ENCODE results near the gene FARS2.
"Not testable (repeated sequence)": the region's sequence is repeated elsewhere in the genome, so short reads cannot be mapped to it uniquely, and the experiment has no call there.

Gene FARS2

DNA sequence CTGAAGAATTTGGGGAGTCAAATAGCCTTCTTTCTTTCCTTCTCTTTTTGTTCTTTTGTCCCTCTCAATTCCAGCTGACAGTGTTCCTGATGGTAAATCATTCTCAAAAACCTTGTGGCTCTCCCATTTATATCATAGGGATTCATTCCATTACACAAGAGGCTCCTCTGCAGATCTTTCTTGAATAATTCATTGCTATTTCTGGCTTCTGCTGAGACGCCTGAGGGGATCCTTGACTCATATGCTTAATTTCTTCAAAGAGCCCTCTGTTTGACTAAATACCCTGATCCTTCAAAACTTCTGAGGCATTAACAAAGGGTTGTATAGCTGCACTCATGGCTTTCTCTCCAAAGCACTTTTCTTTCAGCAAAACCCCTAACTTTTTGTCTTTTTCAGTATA is 289.3 kb downstream of the FARS2 start:
- no peak for DNase-seq

DNA sequence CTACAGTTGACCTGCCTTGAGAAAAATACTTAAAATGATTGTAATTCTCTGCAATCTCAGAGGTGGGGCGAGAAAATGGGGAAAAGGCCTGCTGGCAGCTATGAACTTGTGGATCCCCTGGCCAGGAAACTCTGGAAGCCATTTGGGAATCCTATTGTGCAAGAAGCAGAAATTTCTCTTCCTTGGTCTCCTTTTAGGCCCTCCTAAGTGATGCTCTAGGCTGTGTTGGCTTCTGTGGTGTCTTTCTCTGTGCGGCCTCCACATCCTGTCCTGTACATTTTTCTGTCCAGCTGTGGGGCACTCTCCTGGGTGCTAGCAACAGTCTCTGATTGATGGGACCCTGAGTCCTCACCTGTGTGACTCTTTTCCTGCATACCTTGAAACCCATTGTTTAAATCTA is 290.9 kb downstream of the FARS2 start:
- DNase-seq, result no peak

DNA sequence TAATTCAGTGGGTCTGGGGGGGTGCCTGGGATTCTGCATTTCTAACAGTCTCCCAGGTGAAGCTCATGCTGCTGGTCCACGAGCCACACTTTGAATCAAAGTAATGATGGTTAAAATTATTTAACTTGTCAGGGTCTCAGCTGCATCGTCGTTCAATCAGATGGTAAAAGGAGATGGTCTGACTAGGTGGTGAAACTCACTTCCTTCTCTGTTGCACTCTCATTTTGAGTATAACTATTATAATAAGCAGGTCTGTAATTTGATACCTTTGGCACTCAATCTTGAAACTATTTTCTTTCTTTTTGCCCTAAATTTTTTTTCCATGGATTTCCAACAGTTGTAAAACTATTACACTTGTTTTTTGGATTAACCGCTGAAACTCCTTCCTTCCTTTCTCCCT is 292.5 kb downstream of the FARS2 start:
- no peak for DNase-seq

DNA sequence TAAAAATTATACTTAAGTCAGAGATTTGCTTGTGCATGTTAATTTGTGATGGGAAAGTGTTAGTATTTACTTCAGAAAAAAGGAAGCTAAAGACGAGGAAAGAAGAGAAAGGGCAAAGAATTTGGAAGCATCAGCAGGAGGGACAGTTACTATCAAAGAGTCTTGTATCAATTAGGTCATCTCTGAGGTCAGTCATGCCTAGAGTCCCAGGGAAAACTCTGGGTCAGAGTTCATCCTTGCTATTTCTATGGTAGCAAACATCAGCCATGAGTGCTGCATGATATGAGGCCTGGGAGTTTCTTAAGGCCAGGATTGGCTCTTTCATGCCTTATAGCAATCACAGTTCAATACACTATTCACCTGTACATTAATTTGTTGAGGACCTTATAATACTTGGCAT is 292.9 kb downstream of the FARS2 start:
- no peak for DNase-seq

DNA sequence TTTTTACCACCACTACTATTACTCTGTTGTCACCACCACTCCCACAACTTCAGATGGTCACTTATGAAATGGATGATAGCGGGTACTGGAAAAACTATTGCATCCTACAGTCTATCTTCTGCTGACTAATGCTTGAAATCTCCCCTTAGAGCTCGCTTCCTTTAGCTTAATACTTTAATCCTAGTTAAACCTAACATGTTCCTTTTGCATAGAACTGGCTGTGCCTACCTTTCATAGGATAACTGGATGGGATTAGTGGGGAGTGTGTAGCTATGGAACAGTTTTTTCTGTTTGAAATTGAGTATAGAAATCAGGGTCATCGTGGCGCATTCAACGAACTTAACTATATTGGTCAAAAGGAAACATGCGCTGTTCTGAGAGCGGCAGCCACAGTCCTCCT is 294.7 kb downstream of the FARS2 start:
- DNase-seq, result no peak

DNA sequence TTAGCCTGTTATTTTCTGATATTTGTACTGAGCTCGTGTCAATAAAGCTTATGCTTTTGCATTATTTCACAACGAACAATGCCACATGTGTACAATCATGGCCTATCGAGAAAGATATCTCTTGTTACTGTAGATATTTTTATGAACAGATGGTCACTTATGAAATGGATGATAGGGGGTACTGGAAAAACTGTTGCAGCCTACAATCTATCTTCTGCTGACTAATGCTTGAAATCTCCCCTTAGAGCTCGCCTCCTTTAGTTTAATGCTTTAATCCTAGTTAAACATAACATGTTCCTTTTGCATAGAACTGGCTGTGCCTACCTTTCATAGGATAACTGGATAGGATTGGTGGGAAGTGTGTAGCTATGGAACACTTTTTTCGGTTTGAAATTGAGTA is 296.2 kb downstream of the FARS2 start:
- no peak for DNase-seq

DNA sequence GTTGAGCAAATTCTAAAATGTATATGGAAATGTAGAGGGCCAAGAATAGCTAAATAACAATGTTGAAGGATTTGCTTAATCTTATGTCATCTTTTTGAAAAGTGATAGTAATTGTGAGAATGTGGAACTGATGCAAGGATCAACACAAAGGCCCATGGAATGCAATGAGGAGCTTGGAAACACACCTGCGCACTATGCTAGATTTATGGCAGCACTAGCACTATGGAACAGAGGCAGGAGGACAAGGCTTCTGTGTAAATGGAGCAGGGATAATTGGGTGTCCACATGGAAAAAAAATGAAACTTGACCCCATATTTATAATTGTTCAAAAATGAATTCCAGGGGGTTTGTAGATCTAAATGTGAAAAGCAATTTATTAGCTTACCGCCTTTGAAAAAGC is 298.3 kb downstream of the FARS2 start:
- no peak for DNase-seq

DNA sequence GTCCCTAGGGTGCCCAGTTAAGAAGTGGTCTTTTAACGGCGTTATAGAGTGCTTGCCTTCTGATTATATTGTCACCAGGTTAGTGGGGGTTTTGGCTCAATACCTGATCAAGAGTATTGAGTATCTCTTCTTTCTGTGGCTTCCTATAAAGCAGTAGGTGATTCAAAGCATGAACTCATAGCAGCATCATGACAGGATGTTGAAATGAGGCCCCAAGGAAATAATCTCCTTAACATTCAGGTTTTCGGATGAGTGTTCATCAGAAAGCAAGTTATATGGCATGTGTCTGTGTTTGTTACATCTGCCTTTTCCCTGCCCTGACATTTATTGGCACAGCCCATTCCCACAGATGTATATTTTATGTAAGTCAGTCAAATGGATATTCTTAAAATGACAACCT is 301.0 kb downstream of the FARS2 start:
- DNase-seq, result no peak

DNA sequence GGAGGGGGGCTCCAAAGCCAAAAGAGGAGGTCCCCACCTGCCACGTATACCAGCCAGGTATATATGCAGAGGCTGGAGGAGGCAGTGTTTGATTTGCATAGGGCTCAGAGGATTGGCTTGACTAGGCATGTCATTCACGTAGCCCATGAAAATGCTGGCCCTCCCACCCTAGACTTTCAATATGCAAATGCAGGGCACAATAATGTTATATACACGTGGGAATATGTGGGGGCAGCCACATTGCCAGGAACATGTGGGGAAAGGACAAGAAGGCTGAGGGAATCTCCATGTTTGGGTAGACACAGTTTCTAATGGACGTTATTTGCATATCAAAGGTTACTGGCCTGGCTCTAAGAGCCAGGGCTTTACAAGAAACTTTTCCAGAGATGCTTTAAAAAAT is 301.8 kb downstream of the FARS2 start:
- DNase-seq, result no peak

DNA sequence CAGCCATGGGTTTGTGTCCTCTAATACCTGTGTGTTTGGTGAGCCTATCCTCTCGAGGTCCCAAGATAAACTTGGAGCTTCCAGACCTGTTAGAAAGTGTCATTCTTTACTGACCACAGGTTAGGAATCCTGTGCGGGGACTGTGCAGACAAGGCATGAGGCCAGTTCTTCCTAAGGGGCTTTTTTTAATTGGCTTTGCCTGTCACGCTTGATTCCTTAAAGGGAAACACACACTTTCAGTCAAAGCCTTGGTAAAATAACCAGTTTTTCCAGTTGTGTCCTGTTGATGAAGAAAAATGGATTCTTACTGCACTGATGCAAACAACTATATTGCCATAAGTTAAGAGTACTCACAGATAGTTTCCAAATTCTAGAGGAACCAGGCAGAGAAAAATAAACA is 303.4 kb downstream of the FARS2 start:
- not testable (repeated sequence) for DNase-seq

DNA sequence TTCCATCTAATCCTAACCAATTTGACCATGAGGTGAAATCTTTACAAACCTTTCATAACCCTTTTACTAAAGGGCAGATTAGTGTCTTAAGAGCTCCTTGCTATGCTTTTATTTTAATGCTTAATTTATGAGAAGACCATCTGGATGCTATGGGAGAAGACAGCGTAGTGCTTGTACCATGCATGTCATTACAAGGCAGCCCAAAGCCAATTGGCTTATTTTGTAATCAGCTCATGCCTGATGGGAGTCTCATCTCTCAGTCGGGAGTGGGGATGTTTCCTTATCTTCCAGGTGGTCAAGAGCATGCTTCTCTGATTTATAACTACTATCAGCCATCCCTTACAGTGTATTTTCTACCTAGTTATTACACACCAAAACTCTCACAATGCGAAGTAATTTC is 304.7 kb downstream of the FARS2 start:
- DNase-seq, result no peak

DNA sequence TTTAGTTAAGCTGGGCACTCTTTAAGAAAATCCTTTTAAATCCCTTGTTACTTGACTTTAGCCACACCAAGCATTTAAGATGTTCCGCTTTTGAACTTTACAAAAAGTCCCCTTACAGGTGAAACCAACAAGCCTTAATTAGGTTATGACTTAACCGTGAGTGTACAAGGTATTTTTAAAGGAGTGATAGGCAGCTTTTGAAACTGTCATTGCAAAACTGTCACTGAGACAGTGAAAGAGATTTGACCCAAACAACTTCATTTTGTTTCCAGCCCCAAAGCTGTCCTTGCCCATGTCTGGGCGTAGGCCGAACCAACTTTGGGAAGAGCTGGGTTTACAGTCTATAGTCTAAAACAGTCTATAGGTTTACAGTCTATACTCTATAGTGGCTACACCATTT is 305.4 kb downstream of the FARS2 start:
- DNase-seq, result no peak

DNA sequence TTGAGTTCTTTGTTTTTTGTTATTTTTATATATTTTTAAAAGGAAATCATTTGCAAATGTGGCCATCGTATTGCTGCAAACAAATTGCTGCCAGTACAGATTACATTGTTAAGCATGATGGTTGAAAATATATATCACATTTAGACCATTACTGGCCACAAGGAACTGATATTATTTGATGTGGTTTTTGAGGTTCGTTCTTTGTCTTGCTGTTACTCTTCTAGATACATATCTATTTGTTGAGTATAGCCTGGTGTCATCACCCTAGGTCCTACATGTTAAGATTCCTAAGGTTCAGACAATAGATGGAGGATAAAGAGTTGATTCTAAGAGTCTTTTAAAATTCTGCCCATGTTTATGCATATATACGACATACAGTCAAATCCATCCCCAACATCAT is 306.0 kb downstream of the FARS2 start:
- DNase-seq, result no peak

DNA sequence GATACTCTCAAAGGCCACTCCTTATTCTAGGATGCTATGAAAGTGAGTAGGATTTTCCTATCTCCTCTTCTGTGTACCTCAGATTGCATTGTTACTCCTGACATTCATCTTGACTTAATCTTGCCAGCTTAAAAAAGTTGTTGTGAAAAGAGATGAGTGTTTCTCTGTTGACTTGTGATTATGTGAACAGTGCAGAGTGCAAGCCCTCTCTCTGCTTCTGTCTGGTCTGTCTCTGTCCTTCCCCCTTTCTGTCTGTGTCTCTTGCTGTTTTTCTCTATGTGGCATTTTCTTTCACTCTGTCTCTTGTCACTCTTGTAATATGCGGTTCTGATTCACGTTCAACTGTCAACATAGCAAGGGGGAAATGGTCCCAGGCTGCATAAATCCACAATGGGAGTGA is 306.6 kb downstream of the FARS2 start:
- DNase-seq, result no peak

DNA sequence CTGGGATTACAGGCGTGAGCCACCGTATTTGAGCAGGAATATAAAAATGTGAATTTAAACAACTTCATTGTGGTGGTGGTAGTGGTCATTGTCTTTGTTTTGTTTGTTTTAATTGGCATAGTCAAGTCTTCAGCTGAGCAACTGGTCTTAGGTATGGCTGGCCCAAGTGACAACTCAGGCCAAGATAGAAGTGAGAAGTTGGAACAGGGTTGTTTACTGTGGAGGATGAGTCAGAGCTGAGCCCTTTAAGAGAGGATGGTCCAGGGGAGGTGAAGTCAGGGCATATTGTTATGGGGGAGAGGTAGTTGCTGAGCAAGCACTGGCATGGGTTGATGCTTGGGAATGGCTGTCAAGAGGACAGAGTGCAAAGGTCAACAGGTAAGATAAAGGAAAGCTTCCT is 308.2 kb downstream of the FARS2 start:
- no peak for DNase-seq

DNA sequence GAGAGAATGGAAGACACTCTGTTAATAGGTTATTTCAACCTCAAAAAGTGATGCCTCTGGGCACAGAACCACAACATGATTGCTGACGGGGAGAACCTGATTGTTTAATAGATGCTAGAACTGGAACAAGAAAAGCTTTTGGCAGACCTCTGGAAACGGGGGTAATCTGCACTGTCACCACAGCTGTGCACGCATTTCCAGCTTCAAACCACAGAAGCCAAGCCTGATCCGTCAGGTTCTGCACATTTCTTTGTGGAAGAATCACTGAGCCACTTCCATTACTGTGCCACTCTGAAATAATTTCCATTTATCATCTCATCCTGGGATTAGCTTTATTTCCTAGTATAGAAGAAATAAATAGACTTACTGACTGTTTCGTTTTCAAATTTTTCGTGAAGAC is 309.3 kb downstream of the FARS2 start:
- DNase-seq, result no peak

DNA sequence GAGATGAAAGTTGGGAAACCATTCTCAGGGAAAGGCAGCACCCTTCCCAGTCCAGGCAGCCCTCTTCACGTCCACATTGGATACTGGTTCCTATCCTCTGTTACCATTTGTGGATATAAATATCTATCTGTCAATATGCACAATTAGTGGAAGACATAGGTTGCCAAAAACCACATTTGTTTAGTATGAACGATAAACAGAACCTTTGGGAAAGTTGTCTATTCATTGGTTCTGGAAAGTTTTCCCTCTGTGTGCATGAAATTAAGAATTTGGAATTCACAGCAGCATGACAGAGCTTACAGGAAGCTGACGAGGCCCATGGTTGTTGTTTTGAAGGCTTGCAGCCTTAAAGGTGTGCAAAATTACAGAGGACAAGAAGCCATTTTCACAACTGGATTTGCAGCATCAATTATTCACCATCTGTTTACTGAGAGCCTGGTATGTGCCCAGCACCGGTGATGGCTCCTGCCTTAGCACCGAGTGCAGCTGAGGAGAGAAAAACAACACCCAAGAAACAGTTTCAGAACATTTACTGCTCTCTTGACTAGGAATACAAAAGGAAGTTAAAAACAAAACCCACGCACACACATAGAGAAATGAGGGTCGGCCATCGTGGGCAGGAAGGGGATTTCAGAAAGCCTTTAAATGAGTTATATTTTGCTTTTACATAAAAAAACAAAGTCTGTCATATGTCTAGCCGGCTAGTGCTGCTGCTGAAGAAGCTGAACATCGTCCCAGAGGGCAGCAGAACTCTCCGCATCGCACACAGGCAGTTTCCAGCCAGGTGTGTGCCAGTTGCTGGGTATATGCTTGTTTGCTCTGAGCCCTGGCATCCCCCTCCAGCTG is 319.6 kb downstream of the FARS2 start:
- DNase-seq, result no peak

DNA sequence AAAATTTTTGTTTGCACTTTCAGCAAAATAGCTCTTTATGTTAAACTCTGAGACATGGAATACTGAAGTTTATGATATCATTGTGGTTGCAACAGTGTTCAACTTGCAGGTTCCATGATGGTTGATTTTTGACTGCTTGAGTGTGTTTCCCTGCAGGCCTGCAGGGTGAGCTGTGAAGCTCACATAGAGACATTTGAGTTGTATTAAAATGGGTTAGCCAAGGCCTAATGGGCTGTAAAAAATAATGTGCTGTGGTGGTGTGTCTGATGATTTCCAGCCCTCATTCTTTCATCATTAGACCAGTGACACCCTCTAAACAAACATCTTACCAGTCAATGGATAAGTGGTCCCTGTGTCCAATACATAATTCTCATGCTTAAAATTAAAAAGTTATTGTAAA is 321.4 kb downstream of the FARS2 start:
- no peak for DNase-seq

DNA sequence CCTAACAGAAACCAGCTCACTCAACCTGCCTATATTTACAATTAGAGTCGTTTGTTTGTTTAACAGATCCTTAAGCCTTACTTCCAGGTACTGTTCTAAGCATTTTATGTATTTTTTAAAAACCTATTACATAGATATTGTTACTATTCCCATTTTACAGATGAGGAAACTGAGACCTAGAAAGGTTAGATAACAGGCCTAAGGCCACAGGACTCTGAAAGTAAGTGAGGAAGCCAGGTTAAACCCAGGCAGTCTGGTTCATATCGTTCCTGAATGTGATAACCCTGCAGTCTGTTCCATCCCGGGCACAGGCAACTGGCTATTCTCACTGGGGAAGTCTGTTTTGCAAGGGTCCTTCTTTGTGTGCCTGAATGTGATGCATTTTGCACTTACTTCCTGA is 322.2 kb downstream of the FARS2 start:
- DNase-seq, result no peak

DNA sequence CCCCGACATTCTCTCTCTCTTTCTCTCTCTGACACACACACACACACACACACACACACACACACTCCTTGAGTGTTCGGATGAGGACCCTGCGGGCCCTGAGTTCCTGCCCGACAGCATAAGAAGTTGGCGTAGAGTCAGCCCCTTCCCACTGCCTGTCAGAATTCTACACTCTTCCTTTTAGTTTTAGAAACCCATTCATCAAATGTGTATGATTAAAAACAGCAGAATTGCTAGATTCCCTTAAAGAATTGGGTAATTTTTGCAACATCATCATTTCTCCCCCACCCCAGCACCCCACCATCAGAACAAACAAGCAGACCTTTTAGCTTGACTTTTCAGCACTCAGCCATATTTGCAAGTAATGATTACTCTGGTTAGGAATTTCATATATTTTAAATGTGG is 322.8 kb downstream of the FARS2 start:
- DNase-seq, result no peak

DNA sequence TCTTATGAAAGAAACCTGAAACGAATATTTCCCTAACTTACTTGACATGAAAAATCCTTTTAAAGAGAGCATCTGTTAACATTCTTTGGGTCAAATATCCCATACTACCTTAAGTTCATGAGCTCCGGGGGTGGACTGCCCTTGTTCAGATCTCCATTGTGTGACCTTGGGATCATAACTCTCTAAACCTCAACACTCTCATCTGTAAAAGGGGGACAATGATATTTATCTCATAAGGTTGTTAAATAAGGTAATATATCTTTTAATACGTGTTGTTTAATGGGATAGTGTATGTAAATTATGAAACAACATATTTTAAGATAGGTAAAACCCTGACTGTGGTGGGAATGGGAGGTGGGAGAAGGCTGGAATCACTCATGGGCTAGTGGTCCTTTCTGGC is 326.3 kb downstream of the FARS2 start:
- DNase-seq, result no peak

DNA sequence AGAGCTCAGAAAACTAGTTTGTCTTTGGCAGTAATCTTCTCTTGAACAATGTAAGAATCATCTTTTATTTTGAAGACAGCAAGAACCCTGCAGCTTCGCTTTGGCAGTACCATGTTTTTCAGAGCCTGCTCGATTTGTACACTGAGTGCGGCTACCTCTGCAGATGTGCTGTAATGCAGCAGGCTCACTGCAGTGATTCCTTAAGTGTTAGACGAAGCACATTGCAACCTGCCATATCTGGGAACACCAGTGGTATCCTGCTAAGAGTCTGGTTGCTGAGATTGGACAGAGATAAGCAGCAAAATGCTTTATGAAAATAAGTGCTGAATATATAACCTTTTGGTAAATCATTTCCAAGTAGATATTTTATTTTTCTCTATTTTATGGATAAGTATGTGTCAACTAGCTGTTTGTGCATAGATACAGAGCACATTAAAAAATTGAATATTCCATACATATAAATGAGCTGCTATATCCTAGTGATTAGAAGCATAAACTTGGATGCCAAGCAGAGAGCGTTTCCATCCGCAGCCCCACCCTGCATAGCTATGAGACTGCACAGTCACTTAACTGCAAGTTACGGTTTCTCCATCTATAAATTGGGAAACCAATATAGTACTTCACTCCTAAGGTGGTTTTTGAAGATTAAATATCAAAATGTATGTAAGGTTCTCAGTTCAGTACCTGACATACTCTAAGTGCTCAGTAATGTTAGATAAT is 328.3 kb downstream of the FARS2 start:
- no peak for DNase-seq

DNA sequence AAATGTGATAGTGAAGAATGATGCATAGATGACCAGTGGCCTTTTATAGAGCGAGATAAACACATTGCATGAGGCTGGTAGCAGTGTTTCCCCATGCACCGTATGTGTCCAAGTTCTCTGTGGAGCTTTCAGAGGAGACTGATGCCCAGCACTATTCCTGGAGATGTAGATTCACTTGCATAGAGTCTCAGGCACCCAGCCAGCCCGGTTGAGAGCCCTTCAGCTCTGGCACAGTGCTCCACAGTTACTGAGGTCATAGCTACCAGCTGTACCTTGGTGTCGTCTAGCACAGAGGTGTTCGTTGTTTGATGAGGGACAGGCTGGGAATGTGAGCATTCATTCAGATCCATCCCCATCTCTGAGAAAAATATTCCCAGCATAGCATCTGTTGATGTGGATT is 328.9 kb downstream of the FARS2 start:
- DNase-seq, result no peak

DNA sequence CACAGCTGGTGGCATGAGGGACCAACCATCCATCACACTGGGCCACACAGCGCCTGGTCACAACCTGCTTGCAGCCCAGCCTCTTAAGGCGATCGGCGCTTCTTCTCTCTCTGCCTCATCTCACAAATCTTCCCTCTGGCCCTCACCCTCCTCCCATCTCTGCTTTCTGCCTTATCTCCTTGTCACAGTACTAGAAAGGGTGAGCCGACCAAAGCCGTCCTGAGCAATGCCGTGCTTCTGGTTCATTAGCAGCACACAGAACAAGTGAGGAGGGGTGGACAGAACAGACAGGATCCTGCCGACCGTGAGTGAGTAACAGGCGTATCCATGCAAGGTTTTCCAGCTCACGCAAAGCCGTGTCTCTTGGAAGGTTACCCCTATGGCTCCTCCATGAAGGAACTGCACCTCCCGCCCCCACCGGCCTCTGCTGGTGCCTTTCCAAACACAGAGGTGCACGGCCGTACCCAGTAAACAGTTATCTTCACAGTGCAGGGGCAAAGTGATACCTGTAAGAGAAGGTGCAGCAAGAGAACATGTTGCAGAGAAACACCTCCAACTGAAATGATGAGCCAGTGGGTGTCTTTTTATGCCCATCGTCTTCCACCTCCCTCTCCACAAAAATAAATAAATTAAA is 331.7 kb downstream of the FARS2 start:
- no peak for DNase-seq

Measured in activated T-cell treated with anti-CD3 and anti-CD28 coated beads for 4 hours (primary cell).